GM12878 (cell line): ENCODE data around the gene MAML2. TPM values are rescaled to one million over a fixed set of nuclear protein-coding genes. Genes with fewer than 3 reads are reported as not detected.
A peak's percentile ranks its signal among the peaks of the same experiment; 100 is the strongest.

ENCODE experiments used
- CBFB ChIP-seq: IDR thresholded peaks from 2 replicates; pipeline ENCODE4 v1.6.1; 2016; ENCODE audit warnings: antibody characterized with exemption, low read depth
- CBX5 ChIP-seq: sonication (generic); IDR thresholded peaks from 2 replicates; pipeline ENCODE4 v1.6.1; 2016; ENCODE audit warnings: low read depth, moderate library complexity, mild to moderate bottlenecking, inconsistent platforms
- CREM ChIP-seq: IDR thresholded peaks from 2 replicates; pipeline ENCODE4 v1.6.1; 2014; ENCODE audit warnings: antibody characterized with exemption, low read depth
- EED ChIP-seq: sonication (generic); IDR thresholded peaks from 2 replicates; pipeline ENCODE4 v1.6.1; 2016; ENCODE audit warnings: antibody characterized with exemption, low read depth
- EGR1 ChIP-seq, 2 experiments: IDR thresholded peaks; 1 replicate in 1 of 2; 2 replicates in 1 of 2; pipeline ENCODE4 v1.6.1; 2011 to 2012; ENCODE audit warnings: low read depth in 2 of 2, low read length in 2 of 2, borderline replicate concordance in 1 of 2, mild to moderate bottlenecking in 1 of 2, moderate library complexity in 1 of 2
- EP300 ChIP-seq, 2 experiments: fragments of 150-350 bp in 1 of 2; IDR thresholded peaks; 2 replicates each; pipeline ENCODE4 v1.6.1; 2011 to 2012; ENCODE audit warnings: low read depth in 2 of 2, low read length in 2 of 2, borderline replicate concordance in 1 of 2, improper control_type of control experiment in 1 of 2, inconsistent platforms in 1 of 2; ENCODE audit not compliant: control insufficient read depth in 1 of 2
- HCFC1 ChIP-seq: fragments of 150-350 bp; IDR thresholded peaks from 2 replicates; pipeline ENCODE4 v1.6.1; 2014; ENCODE audit warnings: low read length
- IKZF2 ChIP-seq, 2 experiments: fragments of 450-650 bp; IDR thresholded peaks; 2 replicates each; pipeline ENCODE4 v1.6.1; 2017; ENCODE audit warnings: mild to moderate bottlenecking in 2 of 2, moderate library complexity in 2 of 2
- JUNB ChIP-seq: IDR thresholded peaks from 2 replicates; pipeline ENCODE4 v1.6.1; 2016; ENCODE audit warnings: antibody characterized with exemption, mild to moderate bottlenecking
- MEF2B ChIP-seq: fragments of 450-650 bp; IDR thresholded peaks from 2 replicates; pipeline ENCODE4 v1.6.1; 2018; ENCODE audit warnings: mild to moderate bottlenecking, moderate library complexity; ENCODE audit not compliant: partially characterized antibody, poor library complexity, severe bottlenecking
- NFYA ChIP-seq: IDR thresholded peaks from 2 replicates; pipeline ENCODE4 v1.6.1; 2011; ENCODE audit warnings: low read depth, mild to moderate bottlenecking, low read length, improper control_type of control experiment, borderline replicate concordance
- POLR2AphosphoS2 ChIP-seq: IDR thresholded peaks from 2 replicates; pipeline ENCODE4 v1.6.1; 2011; ENCODE audit warnings: low read depth, mild to moderate bottlenecking, low read length, improper control_type of control experiment, moderate library complexity
- RAD21 ChIP-seq: IDR thresholded peaks from 2 replicates; pipeline ENCODE4 v1.6.1; 2011; ENCODE audit warnings: mild to moderate bottlenecking, low read depth, low read length, moderate library complexity; ENCODE audit not compliant: insufficient read depth
- RFX5 ChIP-seq: IDR thresholded peaks from 2 replicates; pipeline ENCODE4 v1.6.1; 2011; ENCODE audit warnings: low read depth, low read length, improper control_type of control experiment
- TBL1XR1 ChIP-seq: IDR thresholded peaks from 2 replicates; pipeline ENCODE4 v1.6.1; 2012; ENCODE audit warnings: low read depth, low read length, improper control_type of control experiment
- polyA plus RNA-seq, 11 experiments: library from polyadenylated mRNA; depleted of rRNA in 4 of 11; unstranded in 6 of 11; stranded (reverse) in 5 of 11; fragments of >200 nt; fragmentation: Nextera tagmentation in 4 of 11; fragmentation: Illumina TruSeq in 1 of 11; extraction: Ambion mirVana in 4 of 11; extraction: Trizol in 1 of 11; gene quantifications; 1 replicate in 1 of 11; 2 replicates in 10 of 11; pipeline versions ENCODE4 v1.2.1 to v1.2.3, GENCODE V29; 2011 to 2016; ENCODE audit warnings: inconsistent platforms in 2 of 11, missing spikeins in 2 of 11, low read depth in 1 of 11
- total RNA-seq, 4 experiments: library from RNA; depleted of rRNA in 3 of 4; stranded (reverse); fragments of >200 nt in 3 of 4; fragmentation: Illumina TruSeq in 1 of 4; extraction: Trizol in 1 of 4; gene quantifications; 2 replicates each; pipeline versions ENCODE4 v1.2.1 to v1.2.3, GENCODE V29; 2013 to 2021
- TF ChIP-seq, protein P1 (sequence below): fragments of 450-650 bp; formaldehyde crosslinking; IDR thresholded peaks from 2 replicates; pipeline ENCODE4 v1.5.0; 2022; ENCODE audit warnings: mild to moderate bottlenecking, missing genetic modification characterization
- TF ChIP-seq, protein P2 (sequence below): fragments of 450-650 bp; IDR thresholded peaks from 2 replicates; pipeline ENCODE4 v1.6.1; 2018; ENCODE audit warnings: mild to moderate bottlenecking, low read depth, moderate library complexity; ENCODE audit not compliant: partially characterized antibody
- TF ChIP-seq, protein P3 (sequence below): IDR thresholded peaks from 2 replicates; pipeline ENCODE4 v1.6.1; 2012; ENCODE audit warnings: low read depth, low read length, improper control_type of control experiment
- TF ChIP-seq, protein P4 (sequence below): fragments of 450-650 bp; IDR thresholded peaks from 2 replicates; pipeline ENCODE4 v1.6.1; 2017; ENCODE audit warnings: low read depth, mild to moderate bottlenecking, moderate library complexity
- TF ChIP-seq, protein P5 (sequence below): IDR thresholded peaks from 2 replicates; pipeline ENCODE4 v1.6.1; 2012; ENCODE audit warnings: low read length, inconsistent platforms

MAML2 gene
- total and polyA plus RNA-seq, 10 of the 15 experiments (the other 5 are each of a cell fraction or from before 2014, with no cell fraction given) = 2.5 to 15.1 (median 12.0) TPM

DNA sequence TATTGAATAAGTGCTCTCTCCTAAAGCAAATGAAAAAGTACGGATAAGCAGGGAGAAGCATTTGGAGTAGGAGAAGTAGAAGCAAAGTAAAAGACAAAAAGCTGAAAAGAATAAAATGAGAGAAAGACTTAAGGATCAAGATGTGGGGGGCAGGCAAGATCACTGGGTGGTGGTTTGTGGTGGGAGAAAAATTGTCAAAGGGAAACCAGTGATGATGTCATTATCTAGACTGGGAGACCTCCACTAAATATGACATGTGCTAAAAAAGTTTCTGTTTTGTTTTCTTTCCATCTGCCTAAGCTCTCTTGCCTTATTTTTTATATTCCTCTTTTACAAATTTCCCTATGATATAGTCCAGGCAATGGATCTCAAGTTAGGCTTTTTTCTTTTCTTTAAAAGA, 14.8 kb upstream of the MAML2 start (continued):
- TF ChIP-seq, protein P1, sequence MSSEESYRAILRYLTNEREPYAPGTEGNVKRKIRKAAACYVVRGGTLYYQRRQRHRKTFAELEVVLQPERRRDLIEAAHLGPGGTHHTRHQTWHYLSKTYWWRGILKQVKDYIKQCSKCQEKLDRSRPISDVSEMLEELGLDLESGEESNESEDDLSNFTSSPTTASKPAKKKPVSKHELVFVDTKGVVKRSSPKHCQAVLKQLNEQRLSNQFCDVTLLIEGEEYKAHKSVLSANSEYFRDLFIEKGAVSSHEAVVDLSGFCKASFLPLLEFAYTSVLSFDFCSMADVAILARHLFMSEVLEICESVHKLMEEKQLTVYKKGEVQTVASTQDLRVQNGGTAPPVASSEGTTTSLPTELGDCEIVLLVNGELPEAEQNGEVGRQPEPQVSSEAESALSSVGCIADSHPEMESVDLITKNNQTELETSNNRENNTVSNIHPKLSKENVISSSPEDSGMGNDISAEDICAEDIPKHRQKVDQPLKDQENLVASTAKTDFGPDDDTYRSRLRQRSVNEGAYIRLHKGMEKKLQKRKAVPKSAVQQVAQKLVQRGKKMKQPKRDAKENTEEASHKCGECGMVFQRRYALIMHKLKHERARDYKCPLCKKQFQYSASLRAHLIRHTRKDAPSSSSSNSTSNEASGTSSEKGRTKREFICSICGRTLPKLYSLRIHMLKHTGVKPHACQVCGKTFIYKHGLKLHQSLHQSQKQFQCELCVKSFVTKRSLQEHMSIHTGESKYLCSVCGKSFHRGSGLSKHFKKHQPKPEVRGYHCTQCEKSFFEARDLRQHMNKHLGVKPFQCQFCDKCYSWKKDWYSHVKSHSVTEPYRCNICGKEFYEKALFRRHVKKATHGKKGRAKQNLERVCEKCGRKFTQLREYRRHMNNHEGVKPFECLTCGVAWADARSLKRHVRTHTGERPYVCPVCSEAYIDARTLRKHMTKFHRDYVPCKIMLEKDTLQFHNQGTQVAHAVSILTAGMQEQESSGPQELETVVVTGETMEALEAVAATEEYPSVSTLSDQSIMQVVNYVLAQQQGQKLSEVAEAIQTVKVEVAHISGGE = no peak
- TF ChIP-seq EP300 (IDR thresholded peaks at IDR 0.05; ENCODE audit: borderline replicate concordance in 1 of 2, control insufficient read depth in 1 of 2, low read depth in 2 of 2, low read length in 2 of 2) = no peak
- TF ChIP-seq, protein P2, sequence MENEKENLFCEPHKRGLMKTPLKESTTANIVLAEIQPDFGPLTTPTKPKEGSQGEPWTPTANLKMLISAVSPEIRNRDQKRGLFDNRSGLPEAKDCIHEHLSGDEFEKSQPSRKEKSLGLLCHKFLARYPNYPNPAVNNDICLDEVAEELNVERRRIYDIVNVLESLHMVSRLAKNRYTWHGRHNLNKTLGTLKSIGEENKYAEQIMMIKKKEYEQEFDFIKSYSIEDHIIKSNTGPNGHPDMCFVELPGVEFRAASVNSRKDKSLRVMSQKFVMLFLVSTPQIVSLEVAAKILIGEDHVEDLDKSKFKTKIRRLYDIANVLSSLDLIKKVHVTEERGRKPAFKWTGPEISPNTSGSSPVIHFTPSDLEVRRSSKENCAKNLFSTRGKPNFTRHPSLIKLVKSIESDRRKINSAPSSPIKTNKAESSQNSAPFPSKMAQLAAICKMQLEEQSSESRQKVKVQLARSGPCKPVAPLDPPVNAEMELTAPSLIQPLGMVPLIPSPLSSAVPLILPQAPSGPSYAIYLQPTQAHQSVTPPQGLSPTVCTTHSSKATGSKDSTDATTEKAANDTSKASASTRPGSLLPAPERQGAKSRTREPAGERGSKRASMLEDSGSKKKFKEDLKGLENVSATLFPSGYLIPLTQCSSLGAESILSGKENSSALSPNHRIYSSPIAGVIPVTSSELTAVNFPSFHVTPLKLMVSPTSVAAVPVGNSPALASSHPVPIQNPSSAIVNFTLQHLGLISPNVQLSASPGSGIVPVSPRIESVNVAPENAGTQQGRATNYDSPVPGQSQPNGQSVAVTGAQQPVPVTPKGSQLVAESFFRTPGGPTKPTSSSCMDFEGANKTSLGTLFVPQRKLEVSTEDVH = no peak
- no peak for TF ChIP-seq IKZF2 (IDR thresholded peaks at IDR 0.05)
- peak; percentile 51 for TF ChIP-seq CREM
- TF ChIP-seq TBL1XR1 = no peak
- TF ChIP-seq HCFC1 = no peak
- no peak for TF ChIP-seq RAD21
- TF ChIP-seq, protein P3, sequence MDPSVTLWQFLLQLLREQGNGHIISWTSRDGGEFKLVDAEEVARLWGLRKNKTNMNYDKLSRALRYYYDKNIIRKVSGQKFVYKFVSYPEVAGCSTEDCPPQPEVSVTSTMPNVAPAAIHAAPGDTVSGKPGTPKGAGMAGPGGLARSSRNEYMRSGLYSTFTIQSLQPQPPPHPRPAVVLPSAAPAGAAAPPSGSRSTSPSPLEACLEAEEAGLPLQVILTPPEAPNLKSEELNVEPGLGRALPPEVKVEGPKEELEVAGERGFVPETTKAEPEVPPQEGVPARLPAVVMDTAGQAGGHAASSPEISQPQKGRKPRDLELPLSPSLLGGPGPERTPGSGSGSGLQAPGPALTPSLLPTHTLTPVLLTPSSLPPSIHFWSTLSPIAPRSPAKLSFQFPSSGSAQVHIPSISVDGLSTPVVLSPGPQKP = no peak
- TF ChIP-seq EED = 0 out of 2 replicates have a peak, but pooled peaks have one; percentile 35
- TF ChIP-seq NFYA = no peak
- no peak for TF ChIP-seq MEF2B
- TF ChIP-seq, protein P4, sequence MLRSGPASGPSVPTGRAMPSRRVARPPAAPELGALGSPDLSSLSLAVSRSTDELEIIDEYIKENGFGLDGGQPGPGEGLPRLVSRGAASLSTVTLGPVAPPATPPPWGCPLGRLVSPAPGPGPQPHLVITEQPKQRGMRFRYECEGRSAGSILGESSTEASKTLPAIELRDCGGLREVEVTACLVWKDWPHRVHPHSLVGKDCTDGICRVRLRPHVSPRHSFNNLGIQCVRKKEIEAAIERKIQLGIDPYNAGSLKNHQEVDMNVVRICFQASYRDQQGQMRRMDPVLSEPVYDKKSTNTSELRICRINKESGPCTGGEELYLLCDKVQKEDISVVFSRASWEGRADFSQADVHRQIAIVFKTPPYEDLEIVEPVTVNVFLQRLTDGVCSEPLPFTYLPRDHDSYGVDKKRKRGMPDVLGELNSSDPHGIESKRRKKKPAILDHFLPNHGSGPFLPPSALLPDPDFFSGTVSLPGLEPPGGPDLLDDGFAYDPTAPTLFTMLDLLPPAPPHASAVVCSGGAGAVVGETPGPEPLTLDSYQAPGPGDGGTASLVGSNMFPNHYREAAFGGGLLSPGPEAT = no peak
- no peak for TF ChIP-seq EGR1 (IDR thresholded peaks at IDR 0.05; ENCODE audit: borderline replicate concordance in 1 of 2, low read depth in 2 of 2, low read length in 2 of 2)
- TF ChIP-seq JUNB = peak; percentile 82
- TF ChIP-seq CBX5 = 0 out of 2 replicates have a peak, but pooled peaks have one; percentile 22
- TF ChIP-seq CBFB = peak; percentile 59; the same call in 1 of the 2 replicates
- TF ChIP-seq, protein P5, sequence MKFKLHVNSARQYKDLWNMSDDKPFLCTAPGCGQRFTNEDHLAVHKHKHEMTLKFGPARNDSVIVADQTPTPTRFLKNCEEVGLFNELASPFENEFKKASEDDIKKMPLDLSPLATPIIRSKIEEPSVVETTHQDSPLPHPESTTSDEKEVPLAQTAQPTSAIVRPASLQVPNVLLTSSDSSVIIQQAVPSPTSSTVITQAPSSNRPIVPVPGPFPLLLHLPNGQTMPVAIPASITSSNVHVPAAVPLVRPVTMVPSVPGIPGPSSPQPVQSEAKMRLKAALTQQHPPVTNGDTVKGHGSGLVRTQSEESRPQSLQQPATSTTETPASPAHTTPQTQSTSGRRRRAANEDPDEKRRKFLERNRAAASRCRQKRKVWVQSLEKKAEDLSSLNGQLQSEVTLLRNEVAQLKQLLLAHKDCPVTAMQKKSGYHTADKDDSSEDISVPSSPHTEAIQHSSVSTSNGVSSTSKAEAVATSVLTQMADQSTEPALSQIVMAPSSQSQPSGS = peak; percentile 83
- TF ChIP-seq RFX5 = no peak
- no peak for TF ChIP-seq POLR2AphosphoS2
